HCT116 (cell line): ENCODE measurements around the gene YBX1. TPM values are rescaled to one million over a fixed set of nuclear protein-coding genes. Genes with fewer than 3 reads are reported as not detected.

Experiments used
- ATAC-seq: fragments of 200-7000 bp; cut with Tn5 transposase; 2 replicates; pipeline ENCODE4 v1.9.1; 2020; ENCODE audit warnings: mild to moderate bottlenecking, moderate library complexity
- BruUV-seq: library from RNA; stranded (reverse); fragments of 400-500 nt; replicated peaks from 2 replicates; lab custom pipeline; 2021; lab: Mats Ljungman, UMichigan
- CTCF ChIA-PET: fragments of 300-600 bp; sonication (Branson Sonifier 250); formaldehyde crosslinking; loops from one replicate; lab custom pipeline; 2021; ENCODE audit warnings: antibody characterized with exemption; lab: Charles Lee
- POLR2A ChIA-PET: fragments of 300-600, 350-600 bp; sonication (Branson Sonifier 250); formaldehyde crosslinking; loops from one replicate; lab custom pipeline; 2021; ENCODE audit warnings: antibody characterized with exemption; lab: Charles Lee
- RAD21 ChIA-PET, 2 experiments: fragments of 300-600 bp; sonication (Branson Sonifier 250); formaldehyde crosslinking; loops; one replicate each; lab custom pipeline; 2023; ENCODE audit warnings: low total read pairs in 2 of 2; ENCODE audit not compliant: uncharacterized antibody in 2 of 2, unreplicated experiment in 2 of 2, low non-redundant PET in 1 of 2; lab: Charles Lee
- DNase-seq: peaks from one replicate; pipeline ENCODE4 v3.0.0-alpha.2; 2010; ENCODE audit warnings: low read depth, low spot score
- H2AFZ ChIP-seq: fragments of 200-600 bp; shearing (Covaris generic), sonication (generic); 2 replicates; pipeline ENCODE4 v1.6.1; 2017; ENCODE audit warnings: low read depth, mixed run types, mixed read lengths, antibody characterized with exemption, low read length; ENCODE audit not compliant: poor library complexity, severe bottlenecking
- H3K27ac ChIP-seq: 2 replicates; pipeline ENCODE4 v1.5.1; 2012; ENCODE audit warnings: low read depth, low read length
- H3K27me3 ChIP-seq: fragments of 200-600 bp; sonication (generic); 2 replicates; pipeline ENCODE4 v1.6.1; 2016; ENCODE audit warnings: mixed run types, low read length, mixed read lengths; ENCODE audit not compliant: insufficient read depth
- H3K36me3 ChIP-seq, 2 experiments: fragments of 200-500 bp in 1 of 2; fragments of 200-600 bp in 1 of 2; sonication (Bioruptor generic) in 1 of 2; sonication (generic) in 1 of 2; 2 replicates each; pipeline versions ENCODE4 v1.5.1 to v1.6.1; 2014 to 2016; ENCODE audit warnings: low read length in 2 of 2, inconsistent platforms in 1 of 2, mixed read lengths in 1 of 2, mixed run types in 1 of 2; ENCODE audit not compliant: insufficient read depth in 2 of 2, control insufficient read depth in 1 of 2
- H3K4me1 ChIP-seq, 2 experiments: fragments of 200-600 bp in 1 of 2; sonication (generic) in 1 of 2; 2 replicates each; pipeline versions ENCODE4 v1.5.1 to v1.6.1; 2012 to 2017; ENCODE audit warnings: low read length in 2 of 2, inconsistent platforms in 1 of 2, mild to moderate bottlenecking in 1 of 2, mixed read lengths in 1 of 2, mixed run types in 1 of 2, moderate library complexity in 1 of 2; ENCODE audit not compliant: insufficient read depth in 2 of 2, control insufficient read depth in 1 of 2
- H3K4me2 ChIP-seq: fragments of 200-600 bp; sonication (generic); 2 replicates; pipeline ENCODE4 v1.6.1; 2017; ENCODE audit warnings: mixed run types, low read length, mixed read lengths
- H3K4me3 ChIP-seq, 2 experiments: fragments of 200-600 bp in 1 of 2; sonication (generic) in 1 of 2; replicated peaks in 1 of 2; 2 replicates each; pipeline ENCODE4 v1.5.1; 2011 to 2016; ENCODE audit warnings: low read length in 2 of 2, control low read depth in 1 of 2, low read depth in 1 of 2, mild to moderate bottlenecking in 1 of 2, mixed read lengths in 1 of 2, mixed run types in 1 of 2
- H3K79me2 ChIP-seq: fragments of 200-600 bp; sonication (generic); 2 replicates; pipeline ENCODE4 v1.6.1; 2017; ENCODE audit warnings: mild to moderate bottlenecking, mixed run types, low read length, moderate library complexity, mixed read lengths; ENCODE audit not compliant: insufficient read depth
- H3K9ac ChIP-seq: fragments of 200-600 bp; sonication (generic); 2 replicates; pipeline ENCODE4 v1.6.1; 2016; ENCODE audit warnings: low read length, mixed read lengths
- H3K9me2 ChIP-seq: fragments of 200-600 bp; sonication (generic), shearing (Covaris generic); 2 replicates; pipeline ENCODE4 v1.6.1; 2017; ENCODE audit warnings: mixed run types, mild to moderate bottlenecking, moderate library complexity; ENCODE audit not compliant: insufficient read depth
- H3K9me3 ChIP-seq, 2 experiments: fragments of 200-500 bp in 1 of 2; fragments of 200-600 bp in 1 of 2; sonication (Bioruptor generic) in 1 of 2; sonication (generic) in 1 of 2; 2 replicates each; pipeline ENCODE4 v1.6.1; 2014 to 2017; ENCODE audit warnings: low read length in 2 of 2, mixed read lengths in 2 of 2, inconsistent platforms in 1 of 2, low read depth in 1 of 2, mild to moderate bottlenecking in 1 of 2, mixed run types in 1 of 2, moderate library complexity in 1 of 2; ENCODE audit not compliant: control insufficient read depth in 1 of 2, insufficient read depth in 1 of 2
- H4K20me1 ChIP-seq: fragments of 200-600 bp; sonication (generic), shearing (Covaris generic); 2 replicates; pipeline ENCODE4 v1.6.1; 2017; ENCODE audit warnings: mixed run types, mild to moderate bottlenecking, moderate library complexity; ENCODE audit not compliant: insufficient read depth
- CEBPB ChIP-seq: IDR thresholded peaks from 2 replicates; pipeline ENCODE4 v1.6.1; 2012; ENCODE audit warnings: low read depth
- EGR1 ChIP-seq: IDR thresholded peaks from 2 replicates; pipeline ENCODE4 v1.6.1; 2012; ENCODE audit warnings: low read depth
- POLR2AphosphoS5 ChIP-seq: IDR thresholded peaks from 2 replicates; pipeline ENCODE4 v1.6.1; 2011; ENCODE audit warnings: mild to moderate bottlenecking, low read depth, low read length, moderate library complexity
- ZNF274 ChIP-seq: fragments of 200-500 bp; sonication (Bioruptor generic); IDR thresholded peaks from 2 replicates; pipeline ENCODE4 v1.6.1; 2014; ENCODE audit warnings: mild to moderate bottlenecking, low read depth, low read length, inconsistent platforms
- intact Hi-C: fragments of 100-400 bp; cut with micrococcal nuclease; formaldehyde crosslinking; loops from 2 replicates; pipeline ENCODE4 v1.10.0; 2022
- total RNA-seq: library from RNA; stranded (reverse); gene quantifications from one replicate; pipeline ENCODE4 v1.2.1, GENCODE V29; 2021; ENCODE audit not compliant: unreplicated experiment
- TF ChIP-seq, protein P1 (sequence below): IDR thresholded peaks from 2 replicates; pipeline ENCODE4 v1.6.1; 2011; ENCODE audit warnings: mild to moderate bottlenecking, low read length, moderate library complexity; ENCODE audit not compliant: insufficient replicate concordance; ENCODE audit errors: extremely low read depth
- TF ChIP-seq, protein P2 (sequence below), 3 experiments: fragments of 200-600 bp in 1 of 3; sonication (generic) in 1 of 3; IDR thresholded peaks in 2 of 3; conservative IDR thresholded peaks in 1 of 3; 2 replicates each; pipeline ENCODE4 v1.5.1; 2012 to 2017; ENCODE audit warnings: low read depth in 2 of 3, low read length in 2 of 3, antibody characterized with exemption in 1 of 3, borderline replicate concordance in 1 of 3, control low read depth in 1 of 3, mild to moderate bottlenecking in 1 of 3, mixed read lengths in 1 of 3, mixed run types in 1 of 3, moderate library complexity in 1 of 3; ENCODE audit not compliant: insufficient read depth in 1 of 3

Gene YBX1
- total RNA-seq, 1 experiment from 2014 or later: 1,009 TPM

DNA sequence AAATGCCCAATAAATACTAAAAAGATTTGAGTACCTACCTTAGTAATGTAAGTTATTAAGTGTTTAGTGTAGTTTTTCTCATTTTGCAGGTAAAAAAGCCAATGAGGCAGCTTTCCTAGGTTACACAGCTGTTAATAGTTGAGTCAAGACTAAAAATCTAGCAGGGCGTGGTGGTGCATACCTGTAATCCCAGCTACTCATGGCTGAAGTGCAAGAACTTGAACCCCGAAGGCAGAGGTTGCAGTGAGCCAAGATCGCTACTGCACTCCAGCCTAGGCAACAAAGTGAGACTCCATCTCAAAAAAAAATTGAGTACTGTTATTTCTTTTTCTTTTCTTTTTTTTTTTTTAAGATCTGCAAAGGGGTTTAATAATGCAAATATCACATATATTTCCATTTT is 7.7 kb downstream of the YBX1 start:
- H3K27me3 ChIP-seq: no peaks in the 10 kb centered on the region
- CTCF ChIA-PET: no interaction called here
- RAD21 ChIA-PET: no interaction called here
- H3K4me3 ChIP-seq: no peak overlapping the region
- peaks cover 16 to 61% of the 10 kb centered on the region in 2 experiments; a peak in 2 of 4 replicates for H3K36me3 ChIP-seq
- peaks cover 12 to 24% of the 10 kb centered on the region in 2 experiments for H3K4me1 ChIP-seq
- no peak overlapping the region for H3K27ac ChIP-seq
- DNase-seq (no peak), ATAC-seq (no peak)
- peaks cover 100% of the 10 kb centered on the region for H3K79me2 ChIP-seq
- intact Hi-C loops: no loop called here
- peaks cover 95% of the 10 kb centered on the region; the same call in 1 of the 2 replicates for H4K20me1 ChIP-seq
- no peak overlapping the region for H3K4me2 ChIP-seq
- no TSS peak for BruUV-seq
- no peak overlapping the region for H3K9ac ChIP-seq
- H2AFZ ChIP-seq: no peak overlapping the region
- POLR2A ChIA-PET: no interaction called here
- no peaks in the 10 kb centered on the region for H3K9me2 ChIP-seq
- no peaks in the 10 kb centered on the region for H3K9me3 ChIP-seq
- TF ChIP-seq EGR1: no peak
- TF ChIP-seq, protein P1, sequence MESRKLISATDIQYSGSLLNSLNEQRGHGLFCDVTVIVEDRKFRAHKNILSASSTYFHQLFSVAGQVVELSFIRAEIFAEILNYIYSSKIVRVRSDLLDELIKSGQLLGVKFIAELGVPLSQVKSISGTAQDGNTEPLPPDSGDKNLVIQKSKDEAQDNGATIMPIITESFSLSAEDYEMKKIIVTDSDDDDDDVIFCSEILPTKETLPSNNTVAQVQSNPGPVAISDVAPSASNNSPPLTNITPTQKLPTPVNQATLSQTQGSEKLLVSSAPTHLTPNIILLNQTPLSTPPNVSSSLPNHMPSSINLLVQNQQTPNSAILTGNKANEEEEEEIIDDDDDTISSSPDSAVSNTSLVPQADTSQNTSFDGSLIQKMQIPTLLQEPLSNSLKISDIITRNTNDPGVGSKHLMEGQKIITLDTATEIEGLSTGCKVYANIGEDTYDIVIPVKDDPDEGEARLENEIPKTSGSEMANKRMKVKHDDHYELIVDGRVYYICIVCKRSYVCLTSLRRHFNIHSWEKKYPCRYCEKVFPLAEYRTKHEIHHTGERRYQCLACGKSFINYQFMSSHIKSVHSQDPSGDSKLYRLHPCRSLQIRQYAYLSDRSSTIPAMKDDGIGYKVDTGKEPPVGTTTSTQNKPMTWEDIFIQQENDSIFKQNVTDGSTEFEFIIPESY: no peak
- TF ChIP-seq CEBPB: no peak
- TF ChIP-seq ZNF274: no peak

DNA sequence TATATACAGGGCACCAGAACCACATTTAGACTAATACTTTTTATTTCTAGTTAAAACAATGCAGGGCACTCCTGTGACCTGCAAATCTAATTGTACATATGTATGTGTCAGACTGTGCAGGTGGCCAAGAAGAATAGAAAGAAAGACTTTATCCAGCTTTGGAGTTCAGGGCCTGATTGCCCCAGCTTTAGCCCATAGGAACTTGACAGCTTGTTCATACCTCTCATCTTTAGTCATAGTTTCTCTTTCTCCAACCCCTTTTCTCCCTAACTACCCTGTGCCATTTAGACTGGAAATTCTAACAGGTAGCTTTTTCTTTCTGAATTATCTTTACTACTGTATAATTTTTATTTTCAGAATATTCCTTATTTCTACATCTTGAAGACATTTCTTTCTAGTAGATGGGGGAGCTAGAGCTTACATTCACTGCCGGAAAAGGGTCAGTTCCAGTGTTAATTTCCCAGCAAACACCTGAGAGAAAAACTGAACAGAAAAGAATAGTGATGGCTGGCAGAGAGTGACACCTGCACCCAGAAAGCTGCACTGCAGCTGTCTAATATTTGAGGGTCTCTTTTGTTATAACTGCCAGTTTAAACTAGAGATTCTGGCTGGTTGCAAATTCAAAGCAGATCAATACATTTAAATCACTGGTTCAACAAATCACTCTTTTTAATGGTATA is 8.4 kb downstream of the YBX1 start:
- no TSS peak for BruUV-seq
- Histone ChIP-seq H3K4me3 (no peak overlapping the region), H3K9me3 (no peaks in the 10 kb centered on the region), H4K20me1 (peaks cover 96% of the 10 kb centered on the region; the same call in 1 of the 2 replicates), H3K36me3 (peaks cover 10 to 62% of the 10 kb centered on the region in 2 experiments), H2AFZ (no peak overlapping the region), H3K79me2 (peaks cover 100% of the 10 kb centered on the region), H3K4me2 (no peak overlapping the region), H3K4me1 (peaks cover 11 to 19% of the 10 kb centered on the region in 2 experiments; a peak in 3 of 4 replicates), H3K27ac (no peak overlapping the region), H3K9ac (no peak overlapping the region), H3K27me3 (no peaks in the 10 kb centered on the region), H3K9me2 (no peaks in the 10 kb centered on the region)
- no peak for DNase-seq
- ChIA-PET RAD21 (no interaction called here), POLR2A (interaction anchor here (1.2 kb wide), 1 partner anchor 8 kb away, joined by 5 read pairs; the partner anchor contains the start of gene YBX1), CTCF (interaction anchor here (1.3 kb wide), 1 partner anchor 112 kb away, joined by 3 read pairs; no protein-coding TSS in a partner anchor)
- intact Hi-C loops: no loop called here
- ATAC-seq: peak; percentile 42; the same call in 1 of the 2 replicates
- TF ChIP-seq, protein P1: no peak
- TF ChIP-seq, protein P2, sequence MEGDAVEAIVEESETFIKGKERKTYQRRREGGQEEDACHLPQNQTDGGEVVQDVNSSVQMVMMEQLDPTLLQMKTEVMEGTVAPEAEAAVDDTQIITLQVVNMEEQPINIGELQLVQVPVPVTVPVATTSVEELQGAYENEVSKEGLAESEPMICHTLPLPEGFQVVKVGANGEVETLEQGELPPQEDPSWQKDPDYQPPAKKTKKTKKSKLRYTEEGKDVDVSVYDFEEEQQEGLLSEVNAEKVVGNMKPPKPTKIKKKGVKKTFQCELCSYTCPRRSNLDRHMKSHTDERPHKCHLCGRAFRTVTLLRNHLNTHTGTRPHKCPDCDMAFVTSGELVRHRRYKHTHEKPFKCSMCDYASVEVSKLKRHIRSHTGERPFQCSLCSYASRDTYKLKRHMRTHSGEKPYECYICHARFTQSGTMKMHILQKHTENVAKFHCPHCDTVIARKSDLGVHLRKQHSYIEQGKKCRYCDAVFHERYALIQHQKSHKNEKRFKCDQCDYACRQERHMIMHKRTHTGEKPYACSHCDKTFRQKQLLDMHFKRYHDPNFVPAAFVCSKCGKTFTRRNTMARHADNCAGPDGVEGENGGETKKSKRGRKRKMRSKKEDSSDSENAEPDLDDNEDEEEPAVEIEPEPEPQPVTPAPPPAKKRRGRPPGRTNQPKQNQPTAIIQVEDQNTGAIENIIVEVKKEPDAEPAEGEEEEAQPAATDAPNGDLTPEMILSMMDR (IDR thresholded peaks at IDR 0.05 in 2 of 3, conservative IDR thresholded peaks at IDR 0.05 in 1 of 3; ENCODE audit: borderline replicate concordance in 1 of 3, insufficient read depth in 1 of 3, low read depth in 2 of 3, low read length in 2 of 3): peak in 1 of 3 experiments; percentile 10; a peak in 1 of 6 replicates
- no peak for TF ChIP-seq POLR2AphosphoS5
